Left hindlimb (tissue), 1 donor: ENCODE results near the gene GON4L.
"Not testable (repeated sequence)": the region's sequence is repeated elsewhere in the genome, so short reads cannot be mapped to it uniquely, and the experiment has no call there.

Experiments
- DNase-seq: peaks from one replicate; pipeline ENCODE4 v3.0.0-alpha.2; 2018

Gene GON4L

GRCh38 chr1:155741908-155742307, 115.1 kb downstream of the GON4L start:
- no peak for DNase-seq

- no peak for DNase-seq
Measured at GRCh38 chr1:155740995-155741394, 116.0 kb downstream of the GON4L start.

- DNase-seq: no peak
Measured at GRCh38 chr1:155729031-155729898, 127.7 kb downstream of the GON4L start.

GRCh38 chr1:155725142-155725541, 131.9 kb downstream of the GON4L start:
- DNase-seq: no peak

GRCh38 chr1:155719703-155720102, 137.3 kb downstream of the GON4L start:
- DNase-seq: no peak

- DNase-seq: not testable (repeated sequence)
Measured at GRCh38 chr1:155718524-155719115, 138.4 kb downstream of the GON4L start.

- no peak for DNase-seq
Measured at GRCh38 chr1:155717041-155717440, 140.0 kb downstream of the GON4L start.

- no peak for DNase-seq
Measured at GRCh38 chr1:155715777-155716176, 141.2 kb downstream of the GON4L start.

- not testable (repeated sequence) for DNase-seq
Measured at GRCh38 chr1:155715056-155715455, 142.0 kb downstream of the GON4L start.

GRCh38 chr1:155713075-155713474, 143.9 kb downstream of the GON4L start:
- DNase-seq: no peak

- not testable (repeated sequence) for DNase-seq
Measured at GRCh38 chr1:155712636-155713035, 144.4 kb downstream of the GON4L start.

GRCh38 chr1:155711457-155711856, 145.6 kb downstream of the GON4L start:
- not testable (repeated sequence) for DNase-seq

GRCh38 chr1:155709391-155709790, 147.6 kb downstream of the GON4L start:
- DNase-seq: no peak

GRCh38 chr1:155706139-155706538, 150.9 kb downstream of the GON4L start:
- DNase-seq: no peak

GRCh38 chr1:155704414-155704813, 152.6 kb downstream of the GON4L start:
- DNase-seq: not testable (repeated sequence)

- DNase-seq: no peak
Measured at GRCh38 chr1:155703216-155703615, 153.8 kb downstream of the GON4L start.

- DNase-seq: not testable (repeated sequence)
Measured at GRCh38 chr1:155701675-155702074, 155.3 kb downstream of the GON4L start.
